Right ventricle myocardium inferior (tissue), 1 donor: ENCODE results near the gene KLF2. TPM values are rescaled to one million over a fixed set of nuclear protein-coding genes. Genes with fewer than 3 reads are reported as not detected.

Experiments used
- ATAC-seq: fragments of 200-7000 bp; cut with Tn5 transposase; one replicate; pipeline ENCODE4 v1.9.1; 2020; ENCODE audit warnings: mild to moderate bottlenecking, moderate library complexity
- DNase-seq: peaks from one replicate; pipeline ENCODE4 v3.0.0; 2021; ENCODE audit errors: missing footprints
- intact Hi-C: fragments of 100-400 bp; cut with DNase I; formaldehyde crosslinking; loops from one replicate; pipeline ENCODE4 v1.11.0; 2022
- total RNA-seq: library from RNA; stranded (reverse); fragmentation: NEBNext Ultra II Directional; extraction: Animal tissue kit (Norgen Biotek cat#: 25700); gene quantifications from one replicate; pipeline ENCODE4 v1.2.1, GENCODE V29; 2021
- donor health status: DM: no; HTN: yes; CAD: no; lungs with severe emphysema.

KLF2 gene
- total RNA-seq, 1 donor from 2014 or later = 73.1 TPM

GRCh38 chr19:16355293-16356043 is 30.8 kb downstream of the KLF2 start:
- peak; percentile 81 for DNase-seq
- intact Hi-C loops = no loop called here
- peak; percentile 50 for ATAC-seq

DNA sequence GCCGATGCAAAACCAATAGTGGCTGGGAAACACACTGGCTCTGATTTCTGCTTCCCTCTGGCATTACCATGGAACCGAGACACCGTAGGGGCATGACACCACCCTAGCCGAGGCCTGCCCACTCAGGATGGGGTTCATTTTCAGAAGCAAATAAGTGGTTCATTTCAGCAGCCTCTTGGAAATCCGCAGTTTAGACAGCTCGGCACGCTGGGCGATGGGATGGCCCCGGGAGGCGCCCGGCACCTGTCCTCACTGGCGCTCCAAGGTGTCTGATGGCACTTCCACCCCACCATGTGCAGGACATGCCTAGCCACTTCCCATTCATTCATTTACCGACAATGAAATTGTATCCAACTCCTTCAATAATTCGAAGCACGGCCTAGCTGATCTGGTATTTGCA is 33.8 kb downstream of the KLF2 start:
- DNase-seq = peak; percentile 64
- intact Hi-C loops = no loop called here
- no peak for ATAC-seq

GRCh38 chr19:16359074-16359473 is 34.4 kb downstream of the KLF2 start:
- intact Hi-C loops = no loop called here
- ATAC-seq (no peak), DNase-seq (peak; percentile 46)

GRCh38 chr19:16359964-16360363 is 35.3 kb downstream of the KLF2 start:
- intact Hi-C loops = no loop called here
- ATAC-seq (no peak), DNase-seq (no peak)

- ATAC-seq (no peak), DNase-seq (no peak)
- intact Hi-C loops = no loop called here
Measured at GRCh38 chr19:16360738-16361137, 36.1 kb downstream of the KLF2 start.

DNA sequence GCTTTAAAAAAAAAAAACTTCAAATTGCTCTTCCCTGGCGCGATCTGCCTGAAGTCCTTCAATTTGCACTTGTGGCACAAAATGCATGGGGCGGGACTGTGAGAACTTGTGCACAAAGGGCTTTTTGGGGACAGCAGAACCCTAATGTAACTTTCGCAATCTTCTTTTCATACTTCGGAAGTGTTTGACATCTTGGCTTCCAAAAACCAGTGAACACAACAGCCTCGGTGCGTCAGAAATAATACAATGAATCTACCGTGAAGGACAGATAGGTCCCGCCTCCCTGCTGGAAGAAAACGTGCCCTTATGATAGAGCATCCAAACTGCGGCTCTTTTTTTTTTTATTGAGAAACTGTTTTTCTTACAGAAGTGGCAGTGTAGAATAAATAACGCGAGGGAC is 36.6 kb downstream of the KLF2 start:
- intact Hi-C loops = no loop called here
- ATAC-seq (no peak), DNase-seq (peak; percentile 39)

GRCh38 chr19:16361926-16362325 is 37.3 kb downstream of the KLF2 start:
- DNase-seq = peak; percentile 27
- intact Hi-C loops = no loop called here
- ATAC-seq = no peak

DNA sequence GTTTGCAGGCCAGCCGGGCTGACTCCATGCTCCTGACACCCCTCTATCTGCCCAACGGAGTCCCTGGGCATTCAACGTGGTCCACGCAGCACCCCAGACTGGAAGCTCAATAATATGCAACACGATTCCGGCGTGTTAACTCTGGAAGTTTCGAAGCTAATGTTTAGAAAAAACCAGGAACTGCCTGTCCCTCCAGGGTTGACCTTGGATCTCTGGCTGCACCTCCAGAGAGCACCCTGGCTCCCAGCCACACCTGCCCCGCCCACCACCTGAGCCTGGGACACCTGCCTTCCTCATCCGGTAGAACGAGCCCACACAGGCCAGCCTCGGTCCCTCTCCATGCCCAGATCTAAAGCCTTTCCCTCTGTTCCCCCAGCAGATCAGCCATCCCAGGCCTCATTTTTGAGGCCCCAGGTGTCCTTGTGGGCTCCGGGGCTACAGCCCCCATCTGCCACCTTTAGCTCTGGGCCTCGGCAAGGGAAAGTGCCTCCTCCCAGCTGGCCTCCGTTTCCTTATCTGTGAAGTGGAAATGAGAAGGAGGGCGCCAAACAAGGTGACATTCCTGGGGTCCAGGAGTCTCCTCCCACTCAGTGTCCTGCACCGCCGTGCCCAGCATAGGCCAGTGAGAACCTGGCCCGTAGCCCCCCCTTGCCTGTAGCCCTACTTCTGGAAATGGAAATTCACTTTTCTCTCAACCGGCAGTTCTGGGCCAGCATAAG is 38.7 kb downstream of the KLF2 start:
- intact Hi-C loops = no loop called here
- DNase-seq = peak; percentile 63
- no peak for ATAC-seq

DNA sequence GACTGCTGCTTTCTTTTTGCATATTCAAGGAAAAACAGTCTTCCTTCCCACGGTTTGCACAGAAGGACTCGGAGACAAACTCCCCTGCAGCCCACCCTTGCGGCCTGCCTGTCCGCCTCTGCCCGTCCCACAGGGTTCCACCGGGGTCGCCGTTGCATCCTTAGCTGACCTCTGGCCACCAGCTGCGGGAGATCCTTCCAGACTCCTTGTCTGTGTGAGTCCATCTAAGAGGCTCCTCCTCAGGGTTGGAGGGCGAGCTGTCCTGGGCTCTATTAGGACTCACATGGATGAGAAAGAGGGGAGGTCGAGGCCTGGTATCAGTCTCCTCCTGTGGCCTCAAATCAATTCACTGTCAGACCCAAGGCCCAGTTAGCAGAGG is 39.2 kb downstream of the KLF2 start:
- no peak for ATAC-seq
- intact Hi-C loops = no loop called here
- DNase-seq = no peak

GRCh38 chr19:16364231-16364865 is 39.7 kb downstream of the KLF2 start:
- DNase-seq (no peak), ATAC-seq (no peak)
- intact Hi-C loops = no loop called here

DNA sequence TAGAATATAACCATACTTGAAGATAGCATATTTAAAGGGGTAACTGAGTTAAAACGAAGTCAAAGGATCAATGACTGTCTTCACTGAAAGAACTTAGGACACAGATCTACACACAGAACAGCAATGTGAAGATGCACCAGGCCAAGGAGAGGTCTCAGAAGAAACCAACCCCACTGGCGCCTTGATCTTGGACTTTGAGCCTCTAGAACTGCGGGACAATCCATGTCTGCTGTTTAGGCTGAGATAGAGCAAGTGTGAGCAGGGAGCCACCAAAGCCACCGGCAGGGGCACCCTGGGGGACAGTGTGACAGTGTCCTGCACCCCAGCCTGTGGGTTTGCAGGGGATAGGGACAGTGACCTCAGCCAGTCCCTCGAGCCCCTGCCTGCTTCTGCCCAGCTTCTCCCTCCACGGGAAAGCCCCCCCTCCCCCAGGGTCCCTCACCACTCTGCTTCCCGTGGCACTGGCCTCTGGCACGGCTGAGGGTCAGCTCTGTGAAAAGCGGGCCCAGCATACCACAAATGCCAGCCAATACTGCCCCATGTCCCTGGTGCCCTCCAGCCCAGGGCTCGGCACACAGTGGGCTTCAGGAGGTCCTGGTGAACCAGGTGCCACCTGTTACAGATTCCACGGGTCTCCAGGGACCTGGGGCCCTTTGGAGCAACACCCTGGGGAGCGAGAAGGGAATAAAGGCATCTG is 40.8 kb downstream of the KLF2 start:
- intact Hi-C loops = no loop called here
- DNase-seq (no peak), ATAC-seq (no peak)

DNA sequence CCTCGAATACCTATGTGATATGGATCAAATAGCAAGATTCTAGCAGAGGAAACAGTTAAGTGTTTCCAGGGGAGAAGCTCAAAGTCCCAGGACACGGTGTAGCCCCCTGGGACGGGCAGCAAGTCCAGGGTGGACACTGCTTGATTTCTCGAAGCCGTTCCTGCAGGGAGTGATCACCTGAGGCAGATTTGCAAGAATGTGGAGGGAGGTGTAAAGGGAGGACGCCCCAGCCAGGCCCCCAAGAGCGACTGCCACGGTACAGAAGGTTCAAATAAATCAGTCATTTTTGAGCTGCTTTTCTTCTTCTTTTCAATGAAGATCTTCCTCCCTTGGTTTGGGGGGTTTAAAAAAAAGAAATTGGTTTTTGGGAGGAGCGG is 41.4 kb downstream of the KLF2 start:
- ATAC-seq = no peak
- no peak for DNase-seq
- intact Hi-C loops = no loop called here

GRCh38 chr19:16366433-16367260 is 42.0 kb downstream of the KLF2 start:
- ATAC-seq (no peak), DNase-seq (no peak)
- intact Hi-C loops = no loop called here

GRCh38 chr19:16367261-16367683 is 42.6 kb downstream of the KLF2 start:
- intact Hi-C loops = no loop called here
- ATAC-seq = no peak
- DNase-seq = no peak

- DNase-seq = no peak
- ATAC-seq = no peak
- intact Hi-C loops = no loop called here
Measured at GRCh38 chr19:16368385-16369305, 44.0 kb downstream of the KLF2 start.

GRCh38 chr19:16369306-16369663 is 44.7 kb downstream of the KLF2 start:
- intact Hi-C loops = no loop called here
- ATAC-seq = no peak
- no peak for DNase-seq

DNA sequence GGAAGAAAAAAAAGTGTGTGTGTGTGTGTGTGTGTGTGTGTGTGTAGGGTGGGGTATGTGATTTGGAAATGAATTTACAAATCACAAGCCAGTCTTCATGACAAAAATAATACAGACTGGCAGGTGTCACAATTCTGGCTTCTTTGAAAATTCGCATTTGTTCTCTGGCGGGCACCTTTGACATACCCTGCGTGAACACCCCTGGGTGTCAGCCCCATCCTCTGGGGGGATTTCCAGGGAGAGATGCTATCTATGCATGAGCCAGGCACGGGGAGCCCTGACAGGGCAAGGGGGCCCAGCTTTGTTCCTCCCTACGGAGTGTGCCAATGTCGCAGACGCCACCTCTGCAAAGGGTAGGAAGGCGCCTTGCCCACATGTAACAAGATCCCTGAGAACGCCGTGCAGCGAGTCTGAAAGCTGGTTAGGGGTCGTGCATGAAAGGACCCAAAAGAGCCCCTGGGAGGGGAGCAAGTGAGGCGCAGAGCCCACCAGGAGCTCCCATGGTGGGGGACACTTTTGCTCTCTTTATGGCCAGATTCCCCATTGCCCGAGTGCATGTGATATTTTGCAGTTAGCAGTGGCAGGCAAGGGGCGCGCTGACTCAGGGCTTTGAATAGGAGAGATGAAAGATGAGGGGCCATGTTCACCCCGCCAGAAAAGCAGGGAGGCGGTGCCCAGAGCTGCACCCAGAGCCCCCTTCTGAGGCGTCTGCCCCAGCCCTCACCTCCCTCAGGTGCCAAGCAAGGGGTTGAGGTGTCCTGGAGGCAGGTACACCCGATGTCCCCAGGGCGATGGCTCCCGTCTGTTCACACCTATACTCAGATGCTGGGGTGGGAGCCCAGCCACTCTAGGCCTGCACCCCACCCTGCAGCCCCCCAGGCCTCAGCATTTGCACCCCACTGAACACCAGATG is 45.3 kb downstream of the KLF2 start:
- ATAC-seq (no peak), DNase-seq (no peak)
- intact Hi-C loops = no loop called here
